IMR-90 (cell line): ENCODE measurements around the gene APP. TPM values are rescaled to one million over a fixed set of nuclear protein-coding genes. Genes with fewer than 3 reads are reported as not detected.

ENCODE experiments used
- ATAC-seq: fragments of 200-7000 bp; cut with Tn5 transposase; 2 replicates; pipeline ENCODE4 v1.9.1; 2020; ENCODE audit warnings: low read depth, mild to moderate bottlenecking, moderate library complexity
- BruUV-seq: library from RNA; stranded (reverse); fragments of 400-500 nt; replicated peaks from 2 replicates; lab custom pipeline; 2021; lab: Mats Ljungman, UMichigan
- CTCF ChIA-PET: fragments of 300-600 bp; formaldehyde crosslinking; extraction: SDS; loops from one replicate; lab custom pipeline; 2021; ENCODE audit warnings: antibody characterized with exemption; lab: Yijun Ruan, JAX
- POLR2A ChIA-PET: fragments of 300-600 bp; sonication (Branson Sonifier 250); formaldehyde crosslinking; loops from one replicate; lab custom pipeline; 2022; ENCODE audit warnings: antibody characterized with exemption; ENCODE audit not compliant: unreplicated experiment; lab: Charles Lee
- DNase-seq: peaks from one replicate; pipeline ENCODE4 v3.0.0; 2013
- H2AFZ ChIP-seq: replicated peaks from 2 replicates; pipeline ENCODE3; 2013; ENCODE audit warnings: low read length, mild to moderate bottlenecking; ENCODE audit not compliant: poor library complexity
- H2AK5ac ChIP-seq: 2 replicates; pipeline ENCODE4 v1.6.1; 2013; ENCODE audit warnings: low read depth, low read length, inconsistent platforms
- H2AK9ac ChIP-seq: replicated peaks from 2 replicates; pipeline ENCODE3; 2013; ENCODE audit warnings: mild to moderate bottlenecking, low read depth, low read length, moderate library complexity; ENCODE audit not compliant: poor library complexity
- H2BK120ac ChIP-seq: 2 replicates; pipeline ENCODE4 v1.6.1; 2013; ENCODE audit warnings: low read depth, low read length, inconsistent platforms
- H2BK15ac ChIP-seq: 3 replicates; pipeline ENCODE4 v1.6.1; 2013; ENCODE audit warnings: low read depth, low read length, inconsistent platforms
- H2BK20ac ChIP-seq: 2 replicates; pipeline ENCODE4 v1.6.1; 2013; ENCODE audit warnings: low read depth, mild to moderate bottlenecking, inconsistent platforms, low read length, moderate library complexity
- H2BK5ac ChIP-seq: 2 replicates; pipeline ENCODE4 v1.6.1; 2013; ENCODE audit warnings: mild to moderate bottlenecking, low read depth, low read length, inconsistent platforms; ENCODE audit not compliant: poor library complexity, severe bottlenecking
- H3K14ac ChIP-seq: replicated peaks from 2 replicates; pipeline ENCODE4 v1.6.1; 2013; ENCODE audit warnings: low read depth, low read length, inconsistent platforms
- H3K18ac ChIP-seq: 2 replicates; pipeline ENCODE4 v1.6.1; 2013; ENCODE audit warnings: low read depth, low read length, control low read depth
- H3K23ac ChIP-seq: 2 replicates; pipeline ENCODE4 v1.6.1; 2013; ENCODE audit warnings: low read depth, low read length, inconsistent platforms
- H3K27ac ChIP-seq: 2 replicates; pipeline ENCODE4 v1.5.1; 2013; ENCODE audit warnings: mild to moderate bottlenecking, control low read depth, low read length; ENCODE audit not compliant: insufficient read depth
- H3K27me3 ChIP-seq: 2 replicates; pipeline ENCODE4 v1.6.1; 2013; ENCODE audit warnings: low read length; ENCODE audit not compliant: control insufficient read depth, insufficient read depth
- H3K36me3 ChIP-seq: 2 replicates; pipeline ENCODE4 v1.6.1; 2013; ENCODE audit warnings: low read length, mixed read lengths; ENCODE audit not compliant: control insufficient read depth, insufficient read depth
- H3K4ac ChIP-seq: 2 replicates; pipeline ENCODE4 v1.6.1; 2013; ENCODE audit warnings: low read depth, low read length, inconsistent platforms
- H3K4me1 ChIP-seq: 2 replicates; pipeline ENCODE4 v1.6.1; 2013; ENCODE audit warnings: low read length, mixed read lengths; ENCODE audit not compliant: control insufficient read depth, insufficient read depth
- H3K4me2 ChIP-seq: 2 replicates; pipeline ENCODE4 v1.6.1; 2013; ENCODE audit warnings: low read depth, mild to moderate bottlenecking, control low read depth, low read length, moderate library complexity
- H3K4me3 ChIP-seq: 2 replicates; pipeline ENCODE4 v1.5.1; 2013; ENCODE audit warnings: low read depth, mild to moderate bottlenecking, control low read depth, low read length, moderate library complexity; ENCODE audit not compliant: insufficient read depth
- H3K56ac ChIP-seq: 2 replicates; pipeline ENCODE4 v1.6.1; 2013; ENCODE audit warnings: low read length, inconsistent platforms; ENCODE audit not compliant: insufficient read depth; ENCODE audit errors: extremely low read depth
- H3K79me1 ChIP-seq, 2 experiments: 2 replicates each; pipeline ENCODE4 v1.6.1; 2013; ENCODE audit warnings: low read length in 2 of 2, inconsistent platforms in 1 of 2, low read depth in 1 of 2
- H3K9ac ChIP-seq: 2 replicates; pipeline ENCODE4 v1.6.1; 2013; ENCODE audit warnings: low read depth, low read length, control low read depth
- H3K9me1 ChIP-seq: 2 replicates; pipeline ENCODE4 v1.6.1; 2013; ENCODE audit warnings: low read length, inconsistent platforms; ENCODE audit not compliant: insufficient read depth
- H3K9me3 ChIP-seq: 2 replicates; pipeline ENCODE4 v1.6.1; 2013; ENCODE audit warnings: low read length; ENCODE audit not compliant: control insufficient read depth, insufficient read depth
- H4K20me1 ChIP-seq: 2 replicates; pipeline ENCODE4 v1.6.1; 2013; ENCODE audit warnings: low read length, inconsistent platforms; ENCODE audit not compliant: insufficient read depth
- H4K5ac ChIP-seq: 2 replicates; pipeline ENCODE4 v1.6.1; 2013; ENCODE audit warnings: mild to moderate bottlenecking, low read depth, low read length, control low read depth
- H4K8ac ChIP-seq, 2 experiments: 2 replicates each; pipeline ENCODE4 v1.6.1; 2013; ENCODE audit warnings: low read depth in 2 of 2, low read length in 2 of 2, control low read depth in 1 of 2, inconsistent platforms in 1 of 2
- H4K91ac ChIP-seq: 2 replicates; pipeline ENCODE4 v1.6.1; 2013; ENCODE audit warnings: low read depth, low read length, inconsistent platforms; ENCODE audit not compliant: insufficient read depth
- BHLHE40 ChIP-seq: fragments of 150-350 bp; IDR thresholded peaks from 2 replicates; pipeline ENCODE4 v1.6.1; 2016; ENCODE audit warnings: mild to moderate bottlenecking, low read depth, low read length
- CEBPB ChIP-seq: IDR thresholded peaks from 2 replicates; pipeline ENCODE4 v1.6.1; 2012; ENCODE audit warnings: low read depth, low read length, improper control_type of control experiment
- CHD1 ChIP-seq: IDR thresholded peaks from 2 replicates; pipeline ENCODE4 v1.6.1; 2012; ENCODE audit warnings: low read depth, low read length, improper control_type of control experiment
- FOS ChIP-seq: fragments of 150-350 bp; IDR thresholded peaks from 2 replicates; pipeline ENCODE4 v1.6.1; 2016; ENCODE audit warnings: low read depth, low read length
- MAFK ChIP-seq: IDR thresholded peaks from 2 replicates; pipeline ENCODE4 v1.6.1; 2012; ENCODE audit warnings: low read depth, low read length, improper control_type of control experiment
- MAZ ChIP-seq: IDR thresholded peaks from 2 replicates; pipeline ENCODE4 v1.6.1; 2012; ENCODE audit warnings: low read depth, mild to moderate bottlenecking, low read length, improper control_type of control experiment, moderate library complexity, borderline replicate concordance
- MXI1 ChIP-seq: IDR thresholded peaks from 2 replicates; pipeline ENCODE4 v1.6.1; 2012; ENCODE audit warnings: low read depth, mild to moderate bottlenecking, low read length, moderate library complexity, borderline replicate concordance
- POLR2A ChIP-seq: IDR thresholded peaks from 2 replicates; pipeline ENCODE4 v1.6.1; 2012; ENCODE audit warnings: mild to moderate bottlenecking, low read depth, low read length
- RAD21 ChIP-seq: IDR thresholded peaks from 2 replicates; pipeline ENCODE4 v1.6.1; 2012; ENCODE audit warnings: low read length, improper control_type of control experiment
- RCOR1 ChIP-seq: IDR thresholded peaks from 2 replicates; pipeline ENCODE4 v1.6.1; 2012; ENCODE audit warnings: mild to moderate bottlenecking, low read length, improper control_type of control experiment; ENCODE audit not compliant: insufficient replicate concordance
- RFX5 ChIP-seq: IDR thresholded peaks from 2 replicates; pipeline ENCODE4 v1.8.0; 2012; ENCODE audit warnings: low read depth, mild to moderate bottlenecking, low read length, moderate library complexity
- SMC3 ChIP-seq: fragments of 150-350 bp; IDR thresholded peaks from 2 replicates; pipeline ENCODE4 v1.6.1; 2016; ENCODE audit warnings: low read depth, mild to moderate bottlenecking, antibody characterized with exemption, low read length, moderate library complexity
- WGBS, 2 experiments: methylation state at CpG; one replicate each; pipeline versions ENCODE4 v1.1.5 to v1.1.7; 2013; ENCODE audit warnings: missing lambda C conversion rate in 2 of 2; ENCODE audit not compliant: insufficient read length in 1 of 2; ENCODE audit errors: extremely low coverage in 2 of 2; 5-methylcytosine and 5-hydroxymethylcytosine counted together
- dilution Hi-C: fragments of 300-500 bp; cut with HindIII; formaldehyde crosslinking; loops from one replicate; pipeline ENCODE4 v1.14.3; 2018; ENCODE audit warnings: low sequenced_read_pairs; ENCODE audit not compliant: unreplicated experiment
- in situ Hi-C: fragments of 300-500 bp; cut with MboI; formaldehyde crosslinking; loops from 3 replicates; pipeline ENCODE4 v1.14.3; 2019; ENCODE audit warnings: low sequenced_read_pairs, inconsistent platforms, mixed read lengths
- intact Hi-C: fragments of 100-400 bp; cut with micrococcal nuclease; formaldehyde crosslinking; loops from 2 replicates; pipeline ENCODE4 v1.10.0; 2022
- polyA plus RNA-seq, 3 experiments: library from polyadenylated mRNA; depleted of rRNA; stranded (reverse); fragments of >200 nt; gene quantifications; 2 replicates each; pipeline ENCODE4 v1.2.3, GENCODE V29; 2012; ENCODE audit warnings: low replicate concordance in 1 of 3
- total RNA-seq: library from RNA; depleted of rRNA; stranded (reverse); fragments of >200 nt; gene quantifications from 2 replicates; pipeline ENCODE4 v1.2.3, GENCODE V29; 2012
- TF ChIP-seq, protein P1 (sequence below): conservative IDR thresholded peaks from 2 replicates; pipeline ENCODE4 v1.5.1; 2012; ENCODE audit warnings: mild to moderate bottlenecking, low read depth, low read length, improper control_type of control experiment
- TF ChIP-seq, protein P2 (sequence below): fragments of 150-350 bp; IDR thresholded peaks from 2 replicates; pipeline ENCODE4 v1.6.1; 2017; ENCODE audit warnings: mild to moderate bottlenecking, antibody characterized with exemption, low read length, low read depth
- TF ChIP-seq, protein P3 (sequence below): fragments of 150-350 bp; IDR thresholded peaks from 2 replicates; pipeline ENCODE4 v1.6.1; 2016; ENCODE audit warnings: low read depth, mild to moderate bottlenecking, low read length, moderate library complexity, borderline replicate concordance

APP gene
- total and polyA plus RNA-seq, 2 of the 4 experiments (the other 2 are of a cell fraction): 191 to 530 TPM

DNA sequence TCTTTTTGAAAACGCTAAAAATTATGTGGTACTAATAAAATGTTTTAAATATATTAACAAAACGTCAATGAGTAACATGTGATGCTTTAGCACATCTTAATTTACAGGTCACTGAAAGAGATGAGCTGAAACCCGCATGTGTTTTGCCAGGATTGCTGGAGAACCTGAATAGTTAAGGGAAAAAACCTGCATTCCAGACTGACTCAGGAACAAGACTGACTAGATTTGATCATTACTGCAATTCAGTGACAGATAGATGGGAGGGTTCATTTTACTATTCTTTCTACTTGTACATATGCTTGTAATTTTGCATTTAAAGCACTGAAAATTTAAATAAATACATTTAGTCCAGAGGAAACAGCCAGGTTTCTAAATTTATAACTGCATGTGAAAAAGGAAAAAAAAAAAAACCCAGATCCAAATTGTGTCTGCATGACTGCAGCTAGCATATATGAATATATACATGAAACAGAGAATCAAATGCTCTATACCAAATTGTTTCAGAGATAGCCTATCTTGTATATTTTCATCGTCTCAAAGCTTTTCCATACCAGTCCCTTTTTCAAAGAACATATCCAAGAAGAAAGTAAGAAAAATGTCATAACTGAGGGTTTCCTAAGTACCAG lies 71.7 kb downstream of the APP start:
- no peak overlapping the region for H4K91ac ChIP-seq
- DNase-seq: peak; percentile 26
- no peaks in the 10 kb centered on the region for H3K9me3 ChIP-seq
- peaks cover 6% of the 10 kb centered on the region for H3K36me3 ChIP-seq
- 0 out of 2 replicates have a peak, but pooled peaks cover 3% of the 10 kb centered on the region for H3K9me1 ChIP-seq
- 80% methylated on average over 1 of the region's 4 CpGs; no CpG with 5 or more reads in 1 of the 2 experiments for WGBS, 2 experiments
- intact Hi-C loops: no loop called here
- in situ Hi-C loops: no loop called here
- H2AFZ ChIP-seq: no peak overlapping the region
- no peak overlapping the region for H2AK9ac ChIP-seq
- CTCF ChIA-PET: interaction anchor here (0.6 kb wide), 1 partner anchor 51 kb away, joined by 6 read pairs; no protein-coding TSS in a partner anchor
- no peak overlapping the region for H2AK5ac ChIP-seq
- H2BK20ac ChIP-seq: no peak overlapping the region
- POLR2A ChIA-PET: no interaction called here
- no peak overlapping the region for H3K4ac ChIP-seq
- H3K14ac ChIP-seq: no peak overlapping the region; the same call in 1 of the 2 replicates
- dilution Hi-C loops: no loop called here
- H3K4me3 ChIP-seq: no peak overlapping the region
- BruUV-seq: no TSS peak
- peaks cover 21% of the 10 kb centered on the region; the same call in 1 of the 2 replicates for H4K20me1 ChIP-seq
- no peak overlapping the region for H2BK5ac ChIP-seq
- H3K27ac ChIP-seq: no peak overlapping the region
- H3K18ac ChIP-seq: no peak overlapping the region
- no peak overlapping the region for H2BK15ac ChIP-seq
- H2BK120ac ChIP-seq: no peak overlapping the region
- H3K23ac ChIP-seq: 0 out of 2 replicates have a peak overlapping the region, but pooled peaks have one; percentile 54
- H3K4me2 ChIP-seq: no peak overlapping the region
- H3K27me3 ChIP-seq: no peaks in the 10 kb centered on the region
- H3K4me1 ChIP-seq: peaks cover 1% of the 10 kb centered on the region; the same call in 1 of the 2 replicates
- no peak overlapping the region for H3K56ac ChIP-seq
- ATAC-seq: no peak
- H4K8ac ChIP-seq: no peak overlapping the region; a peak in 1 of 4 replicates
- H3K9ac ChIP-seq: no peak overlapping the region
- peaks cover 18 to 55% of the 10 kb centered on the region in 2 experiments for H3K79me1 ChIP-seq
- no peak overlapping the region for H4K5ac ChIP-seq
- no peak for TF ChIP-seq BHLHE40
- TF ChIP-seq MAFK: no peak
- TF ChIP-seq FOS: no peak
- no peak for TF ChIP-seq CHD1
- TF ChIP-seq, protein P1, sequence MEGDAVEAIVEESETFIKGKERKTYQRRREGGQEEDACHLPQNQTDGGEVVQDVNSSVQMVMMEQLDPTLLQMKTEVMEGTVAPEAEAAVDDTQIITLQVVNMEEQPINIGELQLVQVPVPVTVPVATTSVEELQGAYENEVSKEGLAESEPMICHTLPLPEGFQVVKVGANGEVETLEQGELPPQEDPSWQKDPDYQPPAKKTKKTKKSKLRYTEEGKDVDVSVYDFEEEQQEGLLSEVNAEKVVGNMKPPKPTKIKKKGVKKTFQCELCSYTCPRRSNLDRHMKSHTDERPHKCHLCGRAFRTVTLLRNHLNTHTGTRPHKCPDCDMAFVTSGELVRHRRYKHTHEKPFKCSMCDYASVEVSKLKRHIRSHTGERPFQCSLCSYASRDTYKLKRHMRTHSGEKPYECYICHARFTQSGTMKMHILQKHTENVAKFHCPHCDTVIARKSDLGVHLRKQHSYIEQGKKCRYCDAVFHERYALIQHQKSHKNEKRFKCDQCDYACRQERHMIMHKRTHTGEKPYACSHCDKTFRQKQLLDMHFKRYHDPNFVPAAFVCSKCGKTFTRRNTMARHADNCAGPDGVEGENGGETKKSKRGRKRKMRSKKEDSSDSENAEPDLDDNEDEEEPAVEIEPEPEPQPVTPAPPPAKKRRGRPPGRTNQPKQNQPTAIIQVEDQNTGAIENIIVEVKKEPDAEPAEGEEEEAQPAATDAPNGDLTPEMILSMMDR: no peak
- TF ChIP-seq MXI1: no peak
- no peak for TF ChIP-seq CEBPB
- TF ChIP-seq RCOR1: no peak
- TF ChIP-seq RAD21: no peak
- TF ChIP-seq, protein P2, sequence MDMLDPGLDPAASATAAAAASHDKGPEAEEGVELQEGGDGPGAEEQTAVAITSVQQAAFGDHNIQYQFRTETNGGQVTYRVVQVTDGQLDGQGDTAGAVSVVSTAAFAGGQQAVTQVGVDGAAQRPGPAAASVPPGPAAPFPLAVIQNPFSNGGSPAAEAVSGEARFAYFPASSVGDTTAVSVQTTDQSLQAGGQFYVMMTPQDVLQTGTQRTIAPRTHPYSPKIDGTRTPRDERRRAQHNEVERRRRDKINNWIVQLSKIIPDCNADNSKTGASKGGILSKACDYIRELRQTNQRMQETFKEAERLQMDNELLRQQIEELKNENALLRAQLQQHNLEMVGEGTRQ: no peak
- no peak for TF ChIP-seq MAZ
- TF ChIP-seq, protein P3, sequence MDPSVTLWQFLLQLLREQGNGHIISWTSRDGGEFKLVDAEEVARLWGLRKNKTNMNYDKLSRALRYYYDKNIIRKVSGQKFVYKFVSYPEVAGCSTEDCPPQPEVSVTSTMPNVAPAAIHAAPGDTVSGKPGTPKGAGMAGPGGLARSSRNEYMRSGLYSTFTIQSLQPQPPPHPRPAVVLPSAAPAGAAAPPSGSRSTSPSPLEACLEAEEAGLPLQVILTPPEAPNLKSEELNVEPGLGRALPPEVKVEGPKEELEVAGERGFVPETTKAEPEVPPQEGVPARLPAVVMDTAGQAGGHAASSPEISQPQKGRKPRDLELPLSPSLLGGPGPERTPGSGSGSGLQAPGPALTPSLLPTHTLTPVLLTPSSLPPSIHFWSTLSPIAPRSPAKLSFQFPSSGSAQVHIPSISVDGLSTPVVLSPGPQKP: no peak
- no peak for TF ChIP-seq RFX5
- TF ChIP-seq SMC3: no peak
- no peak for TF ChIP-seq POLR2A
